ENCODE data around the gene CBLB. TPM values are rescaled to one million over a fixed set of nuclear protein-coding genes. Genes with fewer than 3 reads are reported as not detected.

CBLB gene
- total RNA-seq, 1 donor from 2014 or later = 45.9 TPM

- Mint-ChIP-seq H3K4me1 (ENCODE audit: low read depth, unreplicated experiment) (peaks cover 6% of the 10 kb centered on the region), H3K27ac (ENCODE audit: unreplicated experiment) (no peak overlapping the region), H3K4me3 (ENCODE audit: unreplicated experiment) (no peak overlapping the region), H3K36me3 (ENCODE audit: low read depth, unreplicated experiment) (peaks cover 2% of the 10 kb centered on the region), H3K27me3 (ENCODE audit: low read depth, unreplicated experiment) (no peaks in the 10 kb centered on the region), H3K9me3 (ENCODE audit: unreplicated experiment) (no peaks in the 10 kb centered on the region)
- Histone ChIP-seq H3K79me2 (ENCODE audit: insufficient read depth, low read length) (peaks cover 92% of the 10 kb centered on the region), H3K27me3 (ENCODE audit: insufficient read depth, low read length) (no peaks in the 10 kb centered on the region), H3K4me1 (ENCODE audit: insufficient read depth, low read length) (no peaks in the 10 kb centered on the region), H2AFZ (ENCODE audit: low read depth, low read length) (no peak overlapping the region), H3K9ac (ENCODE audit: low read length) (no peak overlapping the region), H3K4me2 (ENCODE audit: low read length) (no peak overlapping the region), H3K9me3 (ENCODE audit: insufficient read depth, low read depth, low read length) (no peaks in the 10 kb centered on the region), H3K27ac (ENCODE audit: low read depth, low read length) (no peak overlapping the region), H3K4me3 (ENCODE audit: insufficient read depth, low read depth, low read length) (no peak overlapping the region), H3K36me3 (ENCODE audit: insufficient read depth, low read length) (peaks cover 15% of the 10 kb centered on the region), H4K20me1 (ENCODE audit: insufficient read depth, low read length) (peaks cover 38% of the 10 kb centered on the region)
- DNase-seq (ENCODE audit: low read depth) = no peak
- no peak for FAIRE-seq
- TF ChIP-seq EZH2 (IDR thresholded peaks at IDR 0.05; ENCODE audit: insufficient read depth, low read length) = no peak
- TF ChIP-seq, protein P1, sequence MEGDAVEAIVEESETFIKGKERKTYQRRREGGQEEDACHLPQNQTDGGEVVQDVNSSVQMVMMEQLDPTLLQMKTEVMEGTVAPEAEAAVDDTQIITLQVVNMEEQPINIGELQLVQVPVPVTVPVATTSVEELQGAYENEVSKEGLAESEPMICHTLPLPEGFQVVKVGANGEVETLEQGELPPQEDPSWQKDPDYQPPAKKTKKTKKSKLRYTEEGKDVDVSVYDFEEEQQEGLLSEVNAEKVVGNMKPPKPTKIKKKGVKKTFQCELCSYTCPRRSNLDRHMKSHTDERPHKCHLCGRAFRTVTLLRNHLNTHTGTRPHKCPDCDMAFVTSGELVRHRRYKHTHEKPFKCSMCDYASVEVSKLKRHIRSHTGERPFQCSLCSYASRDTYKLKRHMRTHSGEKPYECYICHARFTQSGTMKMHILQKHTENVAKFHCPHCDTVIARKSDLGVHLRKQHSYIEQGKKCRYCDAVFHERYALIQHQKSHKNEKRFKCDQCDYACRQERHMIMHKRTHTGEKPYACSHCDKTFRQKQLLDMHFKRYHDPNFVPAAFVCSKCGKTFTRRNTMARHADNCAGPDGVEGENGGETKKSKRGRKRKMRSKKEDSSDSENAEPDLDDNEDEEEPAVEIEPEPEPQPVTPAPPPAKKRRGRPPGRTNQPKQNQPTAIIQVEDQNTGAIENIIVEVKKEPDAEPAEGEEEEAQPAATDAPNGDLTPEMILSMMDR (IDR thresholded peaks at IDR 0.05; ENCODE audit: insufficient read depth, low read depth, low read length) = no peak
These were observed 10.8 kb downstream of the CBLB start for GRCh38 chr3:105858017-105858416.

GRCh38 chr3:105857601-105858000 lies 11.2 kb downstream of the CBLB start:
- Mint-ChIP-seq H3K9me3 (ENCODE audit: unreplicated experiment) (no peaks in the 10 kb centered on the region), H3K4me1 (ENCODE audit: low read depth, unreplicated experiment) (peaks cover 6% of the 10 kb centered on the region), H3K4me3 (ENCODE audit: unreplicated experiment) (no peak overlapping the region), H3K27me3 (ENCODE audit: low read depth, unreplicated experiment) (no peaks in the 10 kb centered on the region), H3K27ac (ENCODE audit: unreplicated experiment) (no peak overlapping the region), H3K36me3 (ENCODE audit: low read depth, unreplicated experiment) (peaks cover 2% of the 10 kb centered on the region)
- no peak for FAIRE-seq
- H3K9ac ChIP-seq (ENCODE audit: low read length) = no peak overlapping the region
- H3K27ac ChIP-seq (ENCODE audit: low read depth, low read length) = no peak overlapping the region
- no peak overlapping the region for H2AFZ ChIP-seq (ENCODE audit: low read depth, low read length)
- peaks cover 18% of the 10 kb centered on the region for H3K36me3 ChIP-seq (ENCODE audit: insufficient read depth, low read length)
- H3K27me3 ChIP-seq (ENCODE audit: insufficient read depth, low read length) = no peaks in the 10 kb centered on the region
- no peak overlapping the region for H3K4me3 ChIP-seq (ENCODE audit: insufficient read depth, low read depth, low read length)
- DNase-seq (ENCODE audit: low read depth) = no peak
- H3K79me2 ChIP-seq (ENCODE audit: insufficient read depth, low read length) = peaks cover 90% of the 10 kb centered on the region
- H3K4me1 ChIP-seq (ENCODE audit: insufficient read depth, low read length) = no peaks in the 10 kb centered on the region
- no peaks in the 10 kb centered on the region for H3K9me3 ChIP-seq (ENCODE audit: insufficient read depth, low read depth, low read length)
- peaks cover 35% of the 10 kb centered on the region for H4K20me1 ChIP-seq (ENCODE audit: insufficient read depth, low read length)
- H3K4me2 ChIP-seq (ENCODE audit: low read length) = no peak overlapping the region
- TF ChIP-seq EZH2 (IDR thresholded peaks at IDR 0.05; ENCODE audit: insufficient read depth, low read length) = no peak
- TF ChIP-seq, protein P1 (IDR thresholded peaks at IDR 0.05; ENCODE audit: insufficient read depth, low read depth, low read length) = no peak

GRCh38 chr3:105856605-105857004 lies 12.2 kb downstream of the CBLB start:
- no peak overlapping the region for H3K4me2 ChIP-seq (ENCODE audit: low read length)

More at GRCh38 chr3:105856605-105857004, 12.2 kb downstream of the CBLB start:
- Histone ChIP-seq H3K9me3 (ENCODE audit: insufficient read depth, low read depth, low read length) (no peaks in the 10 kb centered on the region), H3K27me3 (ENCODE audit: insufficient read depth, low read length) (no peaks in the 10 kb centered on the region), H3K4me1 (ENCODE audit: insufficient read depth, low read length) (no peaks in the 10 kb centered on the region), H3K27ac (ENCODE audit: low read depth, low read length) (no peak overlapping the region), H3K4me3 (ENCODE audit: insufficient read depth, low read depth, low read length) (no peak overlapping the region), H4K20me1 (ENCODE audit: insufficient read depth, low read length) (peaks cover 25% of the 10 kb centered on the region), H3K36me3 (ENCODE audit: insufficient read depth, low read length) (peaks cover 22% of the 10 kb centered on the region), H3K79me2 (ENCODE audit: insufficient read depth, low read length) (peaks cover 85% of the 10 kb centered on the region), H2AFZ (ENCODE audit: low read depth, low read length) (no peak overlapping the region), H3K9ac (ENCODE audit: low read length) (no peak overlapping the region)
- Mint-ChIP-seq H3K4me1 (ENCODE audit: low read depth, unreplicated experiment) (peaks cover 6% of the 10 kb centered on the region), H3K36me3 (ENCODE audit: low read depth, unreplicated experiment) (peaks cover 2% of the 10 kb centered on the region), H3K9me3 (ENCODE audit: unreplicated experiment) (no peaks in the 10 kb centered on the region), H3K27me3 (ENCODE audit: low read depth, unreplicated experiment) (no peaks in the 10 kb centered on the region), H3K27ac (ENCODE audit: unreplicated experiment) (no peak overlapping the region), H3K4me3 (ENCODE audit: unreplicated experiment) (no peak overlapping the region)
- TF ChIP-seq, protein P1 (IDR thresholded peaks at IDR 0.05; ENCODE audit: insufficient read depth, low read depth, low read length) = no peak
- no peak for TF ChIP-seq EZH2 (IDR thresholded peaks at IDR 0.05; ENCODE audit: insufficient read depth, low read length)
- DNase-seq (ENCODE audit: low read depth) (no peak), FAIRE-seq (no peak)

All from astrocyte (in vitro differentiated cells and primary cell).